Astrocyte of the spinal cord (primary cell): Measurements from ENCODE around the gene DIPK1A.

Experiments
- DNase-seq: peaks from one replicate; pipeline ENCODE4 v3.0.0; 2011; ENCODE audit warnings: low read depth, low spot score
- H3K4me3 ChIP-seq: 2 replicates; pipeline ENCODE4 v1.5.1; 2011; ENCODE audit warnings: low read depth, mild to moderate bottlenecking, low read length, moderate library complexity
- CTCF ChIP-seq: IDR thresholded peaks from 2 replicates; pipeline ENCODE4 v1.5.1; 2012; ENCODE audit warnings: low read depth, mild to moderate bottlenecking, low read length, inconsistent platforms
- in situ Hi-C: cut with HindIII; loops from 2 replicates; pipeline ENCODE4 v1.10.0; 2017; ENCODE audit warnings: low sequenced_read_pairs

DIPK1A gene

GRCh38 chr1:92961131-92961895 lies at the start of gene DIPK1A:
TSS of gene DIPK1A (minus strand) at chr1:92961462. CDS start at chr1:92961429, 33 bp downstream.
- H3K4me3 ChIP-seq = peak within 1 kb of the TSS; percentile 65
- no peak for TF ChIP-seq CTCF
- in situ Hi-C loops = no loop called here
- DNase-seq = peak; percentile 76

- H3K4me3 ChIP-seq = no peak overlapping the region
- in situ Hi-C loops = no loop called here
- TF ChIP-seq CTCF = no peak
- DNase-seq = no peak
Observed at GRCh38 chr1:93007941-93008577, 46.8 kb upstream of the DIPK1A start.

- in situ Hi-C loops = no loop called here
- TF ChIP-seq CTCF = no peak
- DNase-seq = no peak
- no peak overlapping the region for H3K4me3 ChIP-seq
Observed at GRCh38 chr1:93005252-93005598, 44.0 kb upstream of the DIPK1A start.

- no peak overlapping the region for H3K4me3 ChIP-seq
- in situ Hi-C loops = no loop called here
- no peak for TF ChIP-seq CTCF
- no peak for DNase-seq
Observed at GRCh38 chr1:93004566-93005251, 43.4 kb upstream of the DIPK1A start.

GRCh38 chr1:93003981-93004380 lies 42.7 kb upstream of the DIPK1A start:
- TF ChIP-seq CTCF = no peak
- in situ Hi-C loops = no loop called here
- DNase-seq = no peak
- no peak overlapping the region for H3K4me3 ChIP-seq

GRCh38 chr1:93002781-93003180 lies 41.5 kb upstream of the DIPK1A start:
- in situ Hi-C loops = no loop called here

More at GRCh38 chr1:93002781-93003180, 41.5 kb upstream of the DIPK1A start:
- TF ChIP-seq CTCF = no peak
- no peak overlapping the region for H3K4me3 ChIP-seq
- no peak for DNase-seq
